Glutamatergic neuron (in vitro differentiated cells): ENCODE measurements around the gene APOB. TPM values are rescaled to one million over a fixed set of nuclear protein-coding genes. Genes with fewer than 3 reads are reported as not detected.

ENCODE experiments used
- DNase-seq: peaks from one replicate; pipeline ENCODE4 v3.0.0; 2022
- H3K27ac Mint-ChIP-seq: one replicate; pipeline ENCODE4 v1.8.0; 2020; ENCODE audit warnings: mild to moderate bottlenecking, mixed read lengths, inconsistent platforms; ENCODE audit not compliant: unreplicated experiment
- H3K27me3 Mint-ChIP-seq: one replicate; pipeline ENCODE4 v1.8.0; 2020; ENCODE audit warnings: mild to moderate bottlenecking, moderate library complexity, mixed read lengths, inconsistent platforms; ENCODE audit not compliant: unreplicated experiment
- H3K36me3 Mint-ChIP-seq: one replicate; pipeline ENCODE4 v1.8.0; 2020; ENCODE audit warnings: mild to moderate bottlenecking, mixed read lengths, inconsistent platforms; ENCODE audit not compliant: unreplicated experiment
- H3K4me1 Mint-ChIP-seq: one replicate; pipeline ENCODE4 v1.8.0; 2020; ENCODE audit warnings: mild to moderate bottlenecking, low read depth, mixed read lengths, inconsistent platforms; ENCODE audit not compliant: unreplicated experiment
- H3K4me3 Mint-ChIP-seq: one replicate; pipeline ENCODE4 v1.8.0; 2020; ENCODE audit warnings: mild to moderate bottlenecking, mixed read lengths, inconsistent platforms; ENCODE audit not compliant: unreplicated experiment
- H3K9me3 Mint-ChIP-seq: one replicate; pipeline ENCODE4 v1.8.0; 2020; ENCODE audit warnings: mild to moderate bottlenecking, moderate library complexity, mixed read lengths, inconsistent platforms; ENCODE audit not compliant: unreplicated experiment
- CTCF ChIP-seq: fragments of 200-600 bp; sonication (generic); IDR thresholded peaks from one replicate; pipeline ENCODE4 v1.5.0; 2021; ENCODE audit not compliant: partially characterized antibody, unreplicated experiment
- total RNA-seq: library from RNA; stranded (reverse); fragmentation: NEBNext Ultra II Directional; extraction: Animal tissue kit (Norgen Biotek cat#: 25700); gene quantifications from one replicate; pipeline ENCODE4 v1.2.1, GENCODE V29; 2021; ENCODE audit not compliant: unreplicated experiment

Gene APOB
- total RNA-seq, 1 donor from 2014 or later = not detected

- Mint-ChIP-seq H3K4me3 (no peak overlapping the region), H3K27ac (no peak overlapping the region), H3K4me1 (no peaks in the 10 kb centered on the region), H3K27me3 (no peaks in the 10 kb centered on the region), H3K36me3 (no peaks in the 10 kb centered on the region), H3K9me3 (no peaks in the 10 kb centered on the region)
- TF ChIP-seq CTCF = no peak
- no peak for DNase-seq
Observed at GRCh38 chr2:21024722-21025389, 19.0 kb downstream of the APOB start.

- H3K9me3 Mint-ChIP-seq = no peaks in the 10 kb centered on the region
- no peaks in the 10 kb centered on the region for H3K27me3 Mint-ChIP-seq
- H3K27ac Mint-ChIP-seq = no peak overlapping the region
- H3K4me3 Mint-ChIP-seq = no peak overlapping the region
- H3K36me3 Mint-ChIP-seq = no peaks in the 10 kb centered on the region
- H3K4me1 Mint-ChIP-seq = no peaks in the 10 kb centered on the region
- no peak for DNase-seq
- no peak for TF ChIP-seq CTCF
Observed at GRCh38 chr2:21024198-21024597, 19.7 kb downstream of the APOB start.

GRCh38 chr2:21023419-21024181, 20.3 kb downstream of the APOB start:
- DNase-seq = no peak
- H3K27me3 Mint-ChIP-seq = no peaks in the 10 kb centered on the region
- H3K27ac Mint-ChIP-seq = no peak overlapping the region
- H3K9me3 Mint-ChIP-seq = no peaks in the 10 kb centered on the region
- no peak for TF ChIP-seq CTCF
- no peaks in the 10 kb centered on the region for H3K36me3 Mint-ChIP-seq
- no peaks in the 10 kb centered on the region for H3K4me1 Mint-ChIP-seq
- no peak overlapping the region for H3K4me3 Mint-ChIP-seq

GRCh38 chr2:21022792-21023367, 21.0 kb downstream of the APOB start:
- no peak overlapping the region for H3K27ac Mint-ChIP-seq
- H3K9me3 Mint-ChIP-seq = peaks cover 1% of the 10 kb centered on the region
- no peak for TF ChIP-seq CTCF
- no peaks in the 10 kb centered on the region for H3K4me1 Mint-ChIP-seq
- H3K27me3 Mint-ChIP-seq = peaks cover 1% of the 10 kb centered on the region
- H3K36me3 Mint-ChIP-seq = no peaks in the 10 kb centered on the region
- DNase-seq = no peak
- H3K4me3 Mint-ChIP-seq = no peak overlapping the region

GRCh38 chr2:21021430-21021829, 22.4 kb downstream of the APOB start:
- no peak overlapping the region for H3K4me3 Mint-ChIP-seq
- no peak overlapping the region for H3K27ac Mint-ChIP-seq
- H3K36me3 Mint-ChIP-seq = no peaks in the 10 kb centered on the region
- no peaks in the 10 kb centered on the region for H3K4me1 Mint-ChIP-seq
- no peak for TF ChIP-seq CTCF
- H3K9me3 Mint-ChIP-seq = peaks cover 1% of the 10 kb centered on the region
- DNase-seq = no peak
- H3K27me3 Mint-ChIP-seq = peaks cover 1% of the 10 kb centered on the region
